Neutrophil (primary cell): ENCODE data around the gene KCNJ8.

Experiments used
- H3K27ac ChIP-seq: fragments of 200-600 bp; sonication (generic); 2 replicates; pipeline ENCODE4 v1.5.1; 2016; ENCODE audit warnings: mild to moderate bottlenecking, moderate library complexity
- H3K27me3 ChIP-seq: fragments of 200-600 bp; sonication (generic); 2 replicates; pipeline ENCODE4 v1.6.0; 2016; ENCODE audit warnings: mild to moderate bottlenecking
- H3K36me3 ChIP-seq: fragments of 200-600 bp; sonication (generic); 2 replicates; pipeline ENCODE4 v1.5.1; 2017
- H3K4me1 ChIP-seq, 2 experiments: fragments of 200-600 bp in 1 of 2; sonication (generic) in 1 of 2; 1 replicate in 1 of 2; 2 replicates in 1 of 2; pipeline versions ENCODE4 v1.5.1 to v1.6.1; 2013 to 2016; ENCODE audit warnings: low read depth in 1 of 2, low read length in 1 of 2, mild to moderate bottlenecking in 1 of 2, moderate library complexity in 1 of 2; ENCODE audit not compliant: control insufficient read depth in 1 of 2, insufficient read depth in 1 of 2
- H3K4me3 ChIP-seq, 2 experiments: fragments of 200-600 bp in 1 of 2; sonication (generic) in 1 of 2; 1 replicate in 1 of 2; 2 replicates in 1 of 2; pipeline ENCODE4 v1.5.1; 2013 to 2016; ENCODE audit warnings: low read depth in 1 of 2, low read length in 1 of 2, mild to moderate bottlenecking in 1 of 2, moderate library complexity in 1 of 2
- H3K9me3 ChIP-seq: fragments of 200-600 bp; sonication (generic); 2 replicates; pipeline ENCODE4 v1.5.1; 2016
- CTCF ChIP-seq: fragments of 200-600 bp; sonication (generic); IDR thresholded peaks from 2 replicates; pipeline ENCODE4 v1.5.1; 2016; ENCODE audit warnings: antibody characterized with exemption

Gene KCNJ8

GRCh38 chr12:21771311-21771710 lies 3.2 kb downstream of the KCNJ8 start:
- H3K27me3 ChIP-seq: peaks cover 53% of the 10 kb centered on the region
- no peaks in the 10 kb centered on the region for H3K36me3 ChIP-seq
- H3K4me1 ChIP-seq: no peaks in the 10 kb centered on the region
- no peaks in the 10 kb centered on the region for H3K9me3 ChIP-seq
- H3K4me3 ChIP-seq: no peak overlapping the region
- TF ChIP-seq CTCF: no peak
- no peak overlapping the region for H3K27ac ChIP-seq

- Histone ChIP-seq H3K4me1 (no peaks in the 10 kb centered on the region), H3K9me3 (no peaks in the 10 kb centered on the region), H3K36me3 (no peaks in the 10 kb centered on the region), H3K27ac (no peak overlapping the region), H3K27me3 (peaks cover 33% of the 10 kb centered on the region), H3K4me3 (no peak overlapping the region)
- no peak for TF ChIP-seq CTCF
Measured at GRCh38 chr12:21769307-21769706, 5.2 kb downstream of the KCNJ8 start.

GRCh38 chr12:21766403-21766802 lies 8.1 kb downstream of the KCNJ8 start:
- no peaks in the 10 kb centered on the region for H3K9me3 ChIP-seq
- no peaks in the 10 kb centered on the region for H3K4me1 ChIP-seq
- no peaks in the 10 kb centered on the region for H3K36me3 ChIP-seq
- no peak for TF ChIP-seq CTCF
- H3K27ac ChIP-seq: no peak overlapping the region
- peaks cover 4% of the 10 kb centered on the region for H3K27me3 ChIP-seq
- no peak overlapping the region for H3K4me3 ChIP-seq

DNA sequence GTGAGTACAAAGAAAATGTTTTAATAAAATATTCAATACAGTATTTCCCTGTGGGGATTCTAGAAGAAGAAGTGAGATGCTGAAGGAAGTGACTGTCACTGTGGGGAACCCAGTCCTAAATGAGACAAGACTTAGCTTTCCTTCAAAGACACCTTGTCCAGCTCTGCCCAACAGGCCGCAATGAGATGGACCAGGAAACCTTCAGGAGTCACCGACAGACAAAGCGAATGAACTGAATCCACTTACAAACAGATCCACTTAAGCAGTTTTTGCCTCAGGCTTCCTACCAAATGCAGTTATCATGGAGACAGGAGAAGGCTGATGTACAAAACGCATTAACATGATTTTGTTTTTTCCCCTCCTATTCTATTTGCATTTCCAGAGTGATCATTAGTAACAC lies 9.6 kb downstream of the KCNJ8 start:
- Histone ChIP-seq H3K4me3 (no peak overlapping the region), H3K36me3 (no peaks in the 10 kb centered on the region), H3K27me3 (no peaks in the 10 kb centered on the region), H3K4me1 (no peaks in the 10 kb centered on the region), H3K27ac (no peak overlapping the region), H3K9me3 (no peaks in the 10 kb centered on the region)
- TF ChIP-seq CTCF: no peak

GRCh38 chr12:21764065-21764464 lies 10.4 kb downstream of the KCNJ8 start:
- Histone ChIP-seq H3K27ac (no peak overlapping the region), H3K36me3 (no peaks in the 10 kb centered on the region), H3K27me3 (no peaks in the 10 kb centered on the region), H3K9me3 (no peaks in the 10 kb centered on the region), H3K4me1 (no peaks in the 10 kb centered on the region), H3K4me3 (no peak overlapping the region)
- no peak for TF ChIP-seq CTCF

GRCh38 chr12:21763531-21763930 lies 11.0 kb downstream of the KCNJ8 start:
- H3K4me1 ChIP-seq: no peaks in the 10 kb centered on the region
- no peaks in the 10 kb centered on the region for H3K9me3 ChIP-seq
- H3K36me3 ChIP-seq: no peaks in the 10 kb centered on the region
- H3K27me3 ChIP-seq: no peaks in the 10 kb centered on the region
- no peak for TF ChIP-seq CTCF
- H3K4me3 ChIP-seq: no peak overlapping the region
- no peak overlapping the region for H3K27ac ChIP-seq
